GM12878 (cell line): ENCODE results near the gene PFKL. TPM values are rescaled to one million over a fixed set of nuclear protein-coding genes. Genes with fewer than 3 reads are reported as not detected.
A peak's percentile ranks its signal among the peaks of the same experiment; 100 is the strongest.

ENCODE experiments used
- ATAC-seq: fragments of 200-7000 bp; cut with Tn5 transposase; 3 replicates; pipeline ENCODE4 v1.9.1; 2020; ENCODE audit warnings: mild to moderate bottlenecking, moderate library complexity
- BruUV-seq: library from RNA; stranded (reverse); fragments of 400-500 nt; replicated peaks from 2 replicates; lab custom pipeline; 2021; lab: Mats Ljungman, UMichigan
- CTCF ChIA-PET: fragments of 300-600 bp; sonication (Branson Sonifier 250); formaldehyde crosslinking; extraction: SDS; loops from one replicate; lab custom pipeline; 2021; ENCODE audit warnings: inconsistent platforms; lab: Yijun Ruan, JAX
- POLR2A ChIA-PET: fragments of 350-600 bp; formaldehyde crosslinking; extraction: SDS; loops from one replicate; lab custom pipeline; 2021; ENCODE audit warnings: inconsistent platforms; lab: Charles Lee
- RAD21 ChIA-PET: fragments of 300-600 bp; sonication (Branson Sonifier 250); formaldehyde crosslinking; loops from one replicate; lab custom pipeline; 2023; ENCODE audit warnings: antibody characterized with exemption; ENCODE audit not compliant: unreplicated experiment; lab: Charles Lee
- SMC1A ChIA-PET: fragments of 300-600 bp; sonication (Branson Sonifier 250); formaldehyde crosslinking; loops from one replicate; lab custom pipeline; 2023; ENCODE audit not compliant: unreplicated experiment, uncharacterized antibody; lab: Charles Lee
- DNase-seq: peaks from one replicate; pipeline ENCODE4 v3.0.0-alpha.2; 2011; ENCODE audit warnings: low read depth, low spot score
- FAIRE-seq: peaks from 3 replicates; lab custom pipeline; 2011; peaks lifted over from hg19 to GRCh38; lab: Jason Lieb, UNC
- H2AFZ ChIP-seq: 2 replicates; pipeline ENCODE4 v1.6.0; 2011; ENCODE audit warnings: low read depth, low read length, control low read depth; ENCODE audit not compliant: control insufficient read depth
- H3K27ac ChIP-seq: 2 replicates; pipeline ENCODE4 v1.5.1; 2011; ENCODE audit warnings: control low read depth; ENCODE audit not compliant: control insufficient read depth, insufficient read depth
- H3K27me3 ChIP-seq, 2 experiments: replicated peaks in 1 of 2; 2 replicates each; pipeline versions ENCODE4 v1.6.0 to v1.6.1; 2011; ENCODE audit warnings: low read length in 1 of 2; ENCODE audit not compliant: control insufficient read depth in 2 of 2, insufficient read depth in 2 of 2
- H3K36me3 ChIP-seq, 2 experiments: 2 replicates each; pipeline ENCODE4 v1.5.1; 2011; ENCODE audit warnings: low read length in 1 of 2; ENCODE audit not compliant: control insufficient read depth in 2 of 2, insufficient read depth in 2 of 2
- H3K4me1 ChIP-seq: 2 replicates; pipeline ENCODE4 v1.6.1; 2011; ENCODE audit warnings: mild to moderate bottlenecking, low read length, moderate library complexity, mixed read lengths; ENCODE audit not compliant: control insufficient read depth, insufficient read depth
- H3K4me2 ChIP-seq: 2 replicates; pipeline ENCODE4 v1.6.0; 2011; ENCODE audit warnings: control low read depth; ENCODE audit not compliant: control insufficient read depth, insufficient read depth
- H3K4me3 ChIP-seq: fragments of 200-600 bp; sonication (generic); 2 replicates; pipeline ENCODE4 v1.5.1; 2016
- H3K79me2 ChIP-seq: 2 replicates; pipeline ENCODE4 v1.6.0; 2011; ENCODE audit warnings: low read length; ENCODE audit not compliant: control insufficient read depth, insufficient read depth
- H3K9ac ChIP-seq: 2 replicates; pipeline ENCODE4 v1.8.0; 2011; ENCODE audit warnings: low read length, control low read depth, mixed read lengths; ENCODE audit not compliant: control insufficient read depth, insufficient read depth
- H3K9me3 ChIP-seq: replicated peaks from 3 replicates; pipeline ENCODE4 v1.5.1; 2011; ENCODE audit warnings: mild to moderate bottlenecking, low read length; ENCODE audit not compliant: control insufficient read depth, insufficient read depth
- H4K20me1 ChIP-seq: 2 replicates; pipeline ENCODE4 v1.6.0; 2011; ENCODE audit not compliant: control insufficient read depth, insufficient read depth
- E2F8 ChIP-seq: fragments of 450-650 bp; IDR thresholded peaks from 2 replicates; pipeline ENCODE4 v1.6.1; 2018; ENCODE audit warnings: mild to moderate bottlenecking, low read depth, moderate library complexity; ENCODE audit not compliant: partially characterized antibody
- ETV6 ChIP-seq, 2 experiments: fragments of 450-650 bp in 1 of 2; IDR thresholded peaks in 1 of 2; conservative IDR thresholded peaks in 1 of 2; 2 replicates each; pipeline ENCODE4 v1.6.1; 2014; ENCODE audit warnings: antibody characterized with exemption in 1 of 2, borderline replicate concordance in 1 of 2, low read depth in 1 of 2, mild to moderate bottlenecking in 1 of 2, moderate library complexity in 1 of 2
- GABPA ChIP-seq: IDR thresholded peaks from 2 replicates; pipeline ENCODE4 v1.6.1; 2014; ENCODE audit warnings: antibody characterized with exemption, low read depth, mild to moderate bottlenecking, inconsistent platforms
- JUNB ChIP-seq: IDR thresholded peaks from 2 replicates; pipeline ENCODE4 v1.6.1; 2016; ENCODE audit warnings: antibody characterized with exemption, mild to moderate bottlenecking
- LARP7 ChIP-seq: fragments of 450-650 bp; IDR thresholded peaks from 2 replicates; pipeline ENCODE4 v1.6.1; 2017; ENCODE audit warnings: mild to moderate bottlenecking
- NFYA ChIP-seq: IDR thresholded peaks from 2 replicates; pipeline ENCODE4 v1.6.1; 2011; ENCODE audit warnings: low read depth, mild to moderate bottlenecking, low read length, improper control_type of control experiment, borderline replicate concordance
- PML ChIP-seq: IDR thresholded peaks from 2 replicates; pipeline ENCODE4 v1.6.1; 2012; ENCODE audit warnings: low read length, inconsistent platforms
- POLR2A ChIP-seq: IDR thresholded peaks from 2 replicates; pipeline ENCODE4 v1.6.1; 2011; ENCODE audit warnings: low read depth, mild to moderate bottlenecking, low read length
- POLR2AphosphoS2 ChIP-seq: IDR thresholded peaks from 2 replicates; pipeline ENCODE4 v1.6.1; 2011; ENCODE audit warnings: low read depth, mild to moderate bottlenecking, low read length, improper control_type of control experiment, moderate library complexity
- POLR2AphosphoS5 ChIP-seq: IDR thresholded peaks from 2 replicates; pipeline ENCODE4 v1.6.1; 2011; ENCODE audit warnings: mild to moderate bottlenecking, low read length, inconsistent platforms
- PRDM15 ChIP-seq: fragments of 450-650 bp; formaldehyde crosslinking; IDR thresholded peaks from 2 replicates; pipeline ENCODE4 v1.4.0; 2020; ENCODE audit warnings: mild to moderate bottlenecking, moderate library complexity
- SMAD5 ChIP-seq: IDR thresholded peaks from 2 replicates; pipeline ENCODE4 v1.6.1; 2016; ENCODE audit warnings: antibody characterized with exemption, low read depth
- TCF7 ChIP-seq: IDR thresholded peaks from 2 replicates; pipeline ENCODE4 v1.6.1; 2014; ENCODE audit warnings: antibody characterized with exemption, borderline replicate concordance
- USF2 ChIP-seq: IDR thresholded peaks from 2 replicates; pipeline ENCODE4 v1.6.1; 2011; ENCODE audit warnings: low read depth, low read length, improper control_type of control experiment, borderline replicate concordance
- WRNIP1 ChIP-seq: IDR thresholded peaks from 2 replicates; pipeline ENCODE4 v1.6.1; 2011; ENCODE audit warnings: low read depth, low read length, improper control_type of control experiment, borderline replicate concordance
- YY1 ChIP-seq: IDR thresholded peaks from 2 replicates; pipeline ENCODE4 v1.6.1; 2011; ENCODE audit warnings: low read depth, mild to moderate bottlenecking, low read length
- WGBS: methylation state at CpG from one replicate; pipeline ENCODE4 v1.1.6; 2016; ENCODE audit warnings: low lambda C conversion rate; ENCODE audit not compliant: insufficient replicate concordance, insufficient coverage; ENCODE audit errors: missing lambda C conversion rate; 5-methylcytosine and 5-hydroxymethylcytosine counted together
- in situ Hi-C: fragments of 300-500 bp; cut with MboI; formaldehyde crosslinking; loops from 9 replicates; pipeline ENCODE4 v1.14.3; 2018; ENCODE audit warnings: mixed read lengths
- intact Hi-C: fragments of 100-400 bp; cut with micrococcal nuclease; formaldehyde crosslinking; loops from one replicate; pipeline ENCODE4 v1.14.2; 2022; ENCODE audit not compliant: unreplicated experiment
- polyA plus RNA-seq, 11 experiments: library from polyadenylated mRNA; depleted of rRNA in 4 of 11; unstranded in 6 of 11; stranded (reverse) in 5 of 11; fragments of >200 nt; fragmentation: Nextera tagmentation in 4 of 11; fragmentation: Illumina TruSeq in 1 of 11; extraction: Ambion mirVana in 4 of 11; extraction: Trizol in 1 of 11; gene quantifications; 1 replicate in 1 of 11; 2 replicates in 10 of 11; pipeline versions ENCODE4 v1.2.1 to v1.2.3, GENCODE V29; 2011 to 2016; ENCODE audit warnings: inconsistent platforms in 2 of 11, missing spikeins in 2 of 11, low read depth in 1 of 11
- total RNA-seq, 4 experiments: library from RNA; depleted of rRNA in 3 of 4; stranded (reverse); fragments of >200 nt in 3 of 4; fragmentation: Illumina TruSeq in 1 of 4; extraction: Trizol in 1 of 4; gene quantifications; 2 replicates each; pipeline versions ENCODE4 v1.2.1 to v1.2.3, GENCODE V29; 2013 to 2021

PFKL gene
- total and polyA plus RNA-seq, 10 of the 15 experiments (the other 5 are each of a cell fraction or from before 2014, with no cell fraction given) = 1.2 to 192 (median 112) TPM

DNA sequence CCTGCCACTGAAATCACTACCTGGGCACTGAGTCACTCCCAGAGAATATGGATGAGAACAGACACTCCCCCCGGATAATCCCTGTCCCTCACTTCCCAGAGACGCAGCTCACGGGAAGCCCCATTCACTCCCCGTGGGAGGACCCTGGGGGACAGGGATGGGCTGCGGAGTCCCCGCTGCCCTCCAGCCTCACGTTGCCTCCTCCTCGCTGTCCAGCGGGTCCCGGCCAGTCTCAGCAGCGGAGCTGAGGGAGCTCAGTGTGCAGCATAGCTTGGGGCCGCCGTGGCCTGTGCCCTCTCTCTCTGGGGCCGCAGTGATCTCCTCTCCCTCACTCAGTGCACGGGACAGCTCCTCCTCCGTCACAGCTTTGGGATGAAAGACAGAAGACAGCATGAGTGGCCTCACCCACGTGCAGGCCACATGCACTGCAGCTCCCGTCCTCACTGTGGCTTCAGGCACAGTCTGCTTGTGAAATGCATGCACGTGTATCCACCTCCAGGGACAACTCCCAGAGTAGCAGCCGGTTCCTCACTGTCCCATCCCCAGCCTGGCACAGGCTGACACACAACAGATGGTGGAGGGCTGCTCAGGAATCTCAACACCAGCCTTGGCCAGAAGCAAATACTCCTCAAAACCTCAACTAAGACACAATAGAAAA, 31.9 kb downstream of the PFKL start:
- CTCF ChIA-PET = no interaction called here
- in situ Hi-C loops = no loop called here
- SMC1A ChIA-PET = no interaction called here
- H3K27ac ChIP-seq = no peak overlapping the region
- H3K9ac ChIP-seq = no peak overlapping the region
- H3K27me3 ChIP-seq = no peaks in the 10 kb centered on the region
- H3K4me3 ChIP-seq = no peak overlapping the region
- no peaks in the 10 kb centered on the region for H4K20me1 ChIP-seq
- no peak overlapping the region for H3K4me2 ChIP-seq
- no peak overlapping the region for H2AFZ ChIP-seq
- H3K9me3 ChIP-seq = no peaks in the 10 kb centered on the region
- RAD21 ChIA-PET = no interaction called here
- BruUV-seq = no TSS peak
- intact Hi-C loops = no loop called here
- WGBS = 66% methylated on average over 20 of the region's 20 CpGs
- POLR2A ChIA-PET = no interaction called here
- no peak for DNase-seq
- no peaks in the 10 kb centered on the region for H3K4me1 ChIP-seq
- ATAC-seq = no peak
- FAIRE-seq = no peak
- no peak for TF ChIP-seq NFYA
- peak; percentile 57; the same call in 1 of the 2 replicates for TF ChIP-seq POLR2AphosphoS5
- TF ChIP-seq GABPA = no peak
- TF ChIP-seq LARP7 = no peak
- TF ChIP-seq JUNB = no peak
- TF ChIP-seq YY1 = no peak
- no peak for TF ChIP-seq E2F8
- no peak for TF ChIP-seq USF2
- no peak for TF ChIP-seq PRDM15
- TF ChIP-seq TCF7 = no peak
- TF ChIP-seq WRNIP1 = no peak
- 0 out of 2 replicates have a peak, but pooled peaks have one; percentile 7 for TF ChIP-seq POLR2AphosphoS2
- peak; percentile 54 for TF ChIP-seq POLR2A
- TF ChIP-seq PML = no peak
- TF ChIP-seq ETV6 (conservative IDR thresholded peaks at IDR 0.05 in 1 of 2, IDR thresholded peaks at IDR 0.05 in 1 of 2; ENCODE audit: borderline replicate concordance in 1 of 2, low read depth in 1 of 2) = no peak
- no peak for TF ChIP-seq SMAD5
- H3K79me2 ChIP-seq = no peaks in the 10 kb centered on the region
- peaks cover 0 to 2% of the 10 kb centered on the region in 2 experiments; a peak in 3 of 4 replicates for H3K36me3 ChIP-seq
